ENCODE data around the gene PHACTR1. TPM values are rescaled to one million over a fixed set of nuclear protein-coding genes. Genes with fewer than 3 reads are reported as not detected.

PHACTR1 gene
- total and polyA plus RNA-seq, 4 donors, result 0.31 to 1.5 (median 0.79) TPM

DNA sequence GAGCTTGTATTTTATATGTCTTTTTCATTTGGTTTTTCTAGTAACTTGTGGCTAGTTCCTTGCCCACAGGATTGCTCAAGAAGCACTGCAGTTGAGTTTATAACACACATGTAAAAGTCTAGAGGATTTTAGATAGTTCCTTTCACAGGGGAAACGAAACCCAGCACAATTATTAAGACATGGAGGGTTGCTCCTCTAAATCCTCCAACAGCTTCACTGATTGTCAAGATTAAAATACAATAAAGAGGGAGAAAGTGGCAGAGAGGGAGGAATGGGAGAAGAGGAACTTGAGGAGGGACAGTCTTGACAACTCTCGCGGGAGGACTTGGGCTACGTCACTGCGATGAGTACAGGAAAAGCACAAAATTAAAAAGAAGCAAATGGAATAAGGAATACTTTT lies 621.5 kb downstream of the PHACTR1 start:
- H3K9ac ChIP-seq (ENCODE audit: low read depth in 1 of 2, low read length in 2 of 2), result no peak overlapping the region
- WGBS, result 84% methylated on average over 5 of the region's 5 CpGs
- no peaks in the 10 kb centered on the region for H3K9me3 ChIP-seq (ENCODE audit: control insufficient read depth in 4 of 4, low read length in 3 of 4)
- H3K27ac ChIP-seq (ENCODE audit: low read depth in 1 of 2, low read length in 2 of 2), result no peak overlapping the region
- no peak for DNase-seq (ENCODE audit: low spot score)
- TF ChIP-seq GABPA (IDR thresholded peaks at IDR 0.05 in 1 of 2, conservative IDR thresholded peaks at IDR 0.05 in 1 of 2), result no peak
- TF ChIP-seq, protein P1, sequence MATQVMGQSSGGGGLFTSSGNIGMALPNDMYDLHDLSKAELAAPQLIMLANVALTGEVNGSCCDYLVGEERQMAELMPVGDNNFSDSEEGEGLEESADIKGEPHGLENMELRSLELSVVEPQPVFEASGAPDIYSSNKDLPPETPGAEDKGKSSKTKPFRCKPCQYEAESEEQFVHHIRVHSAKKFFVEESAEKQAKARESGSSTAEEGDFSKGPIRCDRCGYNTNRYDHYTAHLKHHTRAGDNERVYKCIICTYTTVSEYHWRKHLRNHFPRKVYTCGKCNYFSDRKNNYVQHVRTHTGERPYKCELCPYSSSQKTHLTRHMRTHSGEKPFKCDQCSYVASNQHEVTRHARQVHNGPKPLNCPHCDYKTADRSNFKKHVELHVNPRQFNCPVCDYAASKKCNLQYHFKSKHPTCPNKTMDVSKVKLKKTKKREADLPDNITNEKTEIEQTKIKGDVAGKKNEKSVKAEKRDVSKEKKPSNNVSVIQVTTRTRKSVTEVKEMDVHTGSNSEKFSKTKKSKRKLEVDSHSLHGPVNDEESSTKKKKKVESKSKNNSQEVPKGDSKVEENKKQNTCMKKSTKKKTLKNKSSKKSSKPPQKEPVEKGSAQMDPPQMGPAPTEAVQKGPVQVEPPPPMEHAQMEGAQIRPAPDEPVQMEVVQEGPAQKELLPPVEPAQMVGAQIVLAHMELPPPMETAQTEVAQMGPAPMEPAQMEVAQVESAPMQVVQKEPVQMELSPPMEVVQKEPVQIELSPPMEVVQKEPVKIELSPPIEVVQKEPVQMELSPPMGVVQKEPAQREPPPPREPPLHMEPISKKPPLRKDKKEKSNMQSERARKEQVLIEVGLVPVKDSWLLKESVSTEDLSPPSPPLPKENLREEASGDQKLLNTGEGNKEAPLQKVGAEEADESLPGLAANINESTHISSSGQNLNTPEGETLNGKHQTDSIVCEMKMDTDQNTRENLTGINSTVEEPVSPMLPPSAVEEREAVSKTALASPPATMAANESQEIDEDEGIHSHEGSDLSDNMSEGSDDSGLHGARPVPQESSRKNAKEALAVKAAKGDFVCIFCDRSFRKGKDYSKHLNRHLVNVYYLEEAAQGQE (IDR thresholded peaks at IDR 0.05), result no peak
- TF ChIP-seq YY1 (IDR thresholded peaks at IDR 0.05), result no peak
- TF ChIP-seq RAD21 (IDR thresholded peaks at IDR 0.05), result no peak
- no peak for TF ChIP-seq HNF4A (conservative IDR thresholded peaks at IDR 0.05)
- no peak for TF ChIP-seq FOXA2 (IDR thresholded peaks at IDR 0.05)
- TF ChIP-seq, protein P2, sequence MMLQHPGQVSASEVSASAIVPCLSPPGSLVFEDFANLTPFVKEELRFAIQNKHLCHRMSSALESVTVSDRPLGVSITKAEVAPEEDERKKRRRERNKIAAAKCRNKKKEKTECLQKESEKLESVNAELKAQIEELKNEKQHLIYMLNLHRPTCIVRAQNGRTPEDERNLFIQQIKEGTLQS (IDR thresholded peaks at IDR 0.05), result no peak
- TF ChIP-seq EGR1 (IDR thresholded peaks at IDR 0.05; ENCODE audit: low read depth in 2 of 2), result no peak
- TF ChIP-seq, protein P3, sequence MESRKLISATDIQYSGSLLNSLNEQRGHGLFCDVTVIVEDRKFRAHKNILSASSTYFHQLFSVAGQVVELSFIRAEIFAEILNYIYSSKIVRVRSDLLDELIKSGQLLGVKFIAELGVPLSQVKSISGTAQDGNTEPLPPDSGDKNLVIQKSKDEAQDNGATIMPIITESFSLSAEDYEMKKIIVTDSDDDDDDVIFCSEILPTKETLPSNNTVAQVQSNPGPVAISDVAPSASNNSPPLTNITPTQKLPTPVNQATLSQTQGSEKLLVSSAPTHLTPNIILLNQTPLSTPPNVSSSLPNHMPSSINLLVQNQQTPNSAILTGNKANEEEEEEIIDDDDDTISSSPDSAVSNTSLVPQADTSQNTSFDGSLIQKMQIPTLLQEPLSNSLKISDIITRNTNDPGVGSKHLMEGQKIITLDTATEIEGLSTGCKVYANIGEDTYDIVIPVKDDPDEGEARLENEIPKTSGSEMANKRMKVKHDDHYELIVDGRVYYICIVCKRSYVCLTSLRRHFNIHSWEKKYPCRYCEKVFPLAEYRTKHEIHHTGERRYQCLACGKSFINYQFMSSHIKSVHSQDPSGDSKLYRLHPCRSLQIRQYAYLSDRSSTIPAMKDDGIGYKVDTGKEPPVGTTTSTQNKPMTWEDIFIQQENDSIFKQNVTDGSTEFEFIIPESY (IDR thresholded peaks at IDR 0.05), result no peak
- TF ChIP-seq TAF1 (conservative IDR thresholded peaks at IDR 0.05), result no peak
- TF ChIP-seq NR2F2 (IDR thresholded peaks at IDR 0.05), result no peak
- TF ChIP-seq, protein P4, sequence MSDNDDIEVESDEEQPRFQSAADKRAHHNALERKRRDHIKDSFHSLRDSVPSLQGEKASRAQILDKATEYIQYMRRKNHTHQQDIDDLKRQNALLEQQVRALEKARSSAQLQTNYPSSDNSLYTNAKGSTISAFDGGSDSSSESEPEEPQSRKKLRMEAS (IDR thresholded peaks at IDR 0.05), result no peak
- TF ChIP-seq HNF4G (IDR thresholded peaks at IDR 0.05), result no peak
- no peak for TF ChIP-seq FOXA1 (IDR thresholded peaks at IDR 0.05)
- TF ChIP-seq, protein P5, sequence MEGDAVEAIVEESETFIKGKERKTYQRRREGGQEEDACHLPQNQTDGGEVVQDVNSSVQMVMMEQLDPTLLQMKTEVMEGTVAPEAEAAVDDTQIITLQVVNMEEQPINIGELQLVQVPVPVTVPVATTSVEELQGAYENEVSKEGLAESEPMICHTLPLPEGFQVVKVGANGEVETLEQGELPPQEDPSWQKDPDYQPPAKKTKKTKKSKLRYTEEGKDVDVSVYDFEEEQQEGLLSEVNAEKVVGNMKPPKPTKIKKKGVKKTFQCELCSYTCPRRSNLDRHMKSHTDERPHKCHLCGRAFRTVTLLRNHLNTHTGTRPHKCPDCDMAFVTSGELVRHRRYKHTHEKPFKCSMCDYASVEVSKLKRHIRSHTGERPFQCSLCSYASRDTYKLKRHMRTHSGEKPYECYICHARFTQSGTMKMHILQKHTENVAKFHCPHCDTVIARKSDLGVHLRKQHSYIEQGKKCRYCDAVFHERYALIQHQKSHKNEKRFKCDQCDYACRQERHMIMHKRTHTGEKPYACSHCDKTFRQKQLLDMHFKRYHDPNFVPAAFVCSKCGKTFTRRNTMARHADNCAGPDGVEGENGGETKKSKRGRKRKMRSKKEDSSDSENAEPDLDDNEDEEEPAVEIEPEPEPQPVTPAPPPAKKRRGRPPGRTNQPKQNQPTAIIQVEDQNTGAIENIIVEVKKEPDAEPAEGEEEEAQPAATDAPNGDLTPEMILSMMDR (IDR thresholded peaks at IDR 0.05; ENCODE audit: low read depth, low read length, missing input control), result no peak
- no peak for TF ChIP-seq RXRA (IDR thresholded peaks at IDR 0.05)
- no peaks in the 10 kb centered on the region for H3K36me3 ChIP-seq (ENCODE audit: control insufficient read depth in 4 of 4, insufficient read depth in 3 of 4, low read depth in 1 of 4, low read length in 3 of 4)
- H3K4me1 ChIP-seq (ENCODE audit: control insufficient read depth in 4 of 4, insufficient read depth in 4 of 4, low read length in 3 of 4), result no peaks in the 10 kb centered on the region
- H3K27me3 ChIP-seq (ENCODE audit: control insufficient read depth in 4 of 4, insufficient read depth in 4 of 4, low read length in 3 of 4), result no peaks in the 10 kb centered on the region
- no peak overlapping the region for H3K4me3 ChIP-seq (ENCODE audit: low read depth in 1 of 3, low read length in 3 of 3)

Small RNA genes within 50 kb of the gene (small RNA-seq; reads per million reads assigned to genes)
- gene RNU1-11P, result 0.53 reads per million, percentile 59 among the genes with 10 or more reads in this experiment

Data from liver (tissue), 10 donors.